ENCODE measurements around the gene AGL.

AGL gene

DNA sequence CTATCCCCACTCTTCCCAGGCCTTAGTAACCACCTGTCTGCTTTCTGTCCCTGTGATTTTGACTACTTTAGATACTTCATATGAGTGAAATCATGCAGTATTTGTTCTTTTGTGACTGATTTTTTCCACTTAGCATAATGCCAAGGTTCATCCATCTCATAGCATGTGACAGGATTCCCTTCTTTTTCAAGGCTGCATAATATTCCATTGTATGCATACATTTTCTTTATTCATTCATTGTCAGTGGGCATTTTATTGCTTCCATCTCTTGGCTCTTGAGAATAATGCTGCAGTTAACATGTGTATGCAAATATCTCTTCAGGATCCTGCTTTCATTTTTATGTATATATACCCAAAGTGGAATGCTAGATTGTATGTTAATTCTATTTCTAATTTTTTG, 56.4 kb downstream of the AGL start:
- Histone ChIP-seq H3K36me3 (replicated peaks) (no peaks in the 10 kb centered on the region), H3K27ac (no peak overlapping the region), H3K4me3 (ENCODE audit: low read depth, low read length) (no peak overlapping the region), H3K27me3 (replicated peaks) (no peaks in the 10 kb centered on the region)
- in situ Hi-C loops (cut with HindIII; ENCODE audit: low pct_ligation_motif_present, low sequenced_read_pairs), result no loop called here
- TF ChIP-seq CTCF (IDR thresholded peaks at IDR 0.05; ENCODE audit: low read depth, low read length, missing control alignments), result no peak
- DNase-seq, result no peak

DNA sequence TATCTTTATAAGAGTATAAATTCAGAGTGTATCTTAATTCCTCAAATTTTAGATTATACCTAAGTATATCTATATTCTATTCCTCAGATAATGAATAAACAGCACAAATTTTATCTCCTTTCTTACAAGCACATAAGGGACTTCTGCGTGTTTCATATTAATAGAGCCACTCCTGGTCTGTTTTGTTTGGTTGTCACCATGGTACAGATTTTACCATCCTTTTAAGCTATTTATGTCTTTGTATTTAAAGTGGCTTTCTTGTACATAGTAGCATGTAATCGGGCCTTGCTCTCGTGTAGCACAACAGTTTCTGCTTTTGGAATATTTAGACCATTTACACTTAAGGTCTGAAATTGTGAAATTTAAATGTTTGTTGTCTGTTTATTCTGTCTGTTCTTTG, 67.1 kb downstream of the AGL start:
- no peak overlapping the region for H3K4me3 ChIP-seq (ENCODE audit: low read depth, low read length)
- in situ Hi-C loops (cut with HindIII; ENCODE audit: low pct_ligation_motif_present, low sequenced_read_pairs), result no loop called here
- no peak for TF ChIP-seq CTCF (IDR thresholded peaks at IDR 0.05; ENCODE audit: low read depth, low read length, missing control alignments)
- no peaks in the 10 kb centered on the region for H3K36me3 ChIP-seq (replicated peaks)
- no peak for DNase-seq
- H3K27ac ChIP-seq, result no peak overlapping the region
- H3K27me3 ChIP-seq (replicated peaks), result no peaks in the 10 kb centered on the region

- Histone ChIP-seq H3K4me3 (ENCODE audit: low read depth, low read length) (no peak overlapping the region), H3K27ac (no peak overlapping the region), H3K36me3 (replicated peaks) (no peaks in the 10 kb centered on the region), H3K27me3 (replicated peaks) (no peaks in the 10 kb centered on the region)
- TF ChIP-seq CTCF (IDR thresholded peaks at IDR 0.05; ENCODE audit: low read depth, low read length, missing control alignments), result no peak
- DNase-seq, result no peak
- in situ Hi-C loops (cut with HindIII; ENCODE audit: low pct_ligation_motif_present, low sequenced_read_pairs), result no loop called here
Measured at GRCh38 chr1:99919220-99919619, 69.1 kb downstream of the AGL start.

DNA sequence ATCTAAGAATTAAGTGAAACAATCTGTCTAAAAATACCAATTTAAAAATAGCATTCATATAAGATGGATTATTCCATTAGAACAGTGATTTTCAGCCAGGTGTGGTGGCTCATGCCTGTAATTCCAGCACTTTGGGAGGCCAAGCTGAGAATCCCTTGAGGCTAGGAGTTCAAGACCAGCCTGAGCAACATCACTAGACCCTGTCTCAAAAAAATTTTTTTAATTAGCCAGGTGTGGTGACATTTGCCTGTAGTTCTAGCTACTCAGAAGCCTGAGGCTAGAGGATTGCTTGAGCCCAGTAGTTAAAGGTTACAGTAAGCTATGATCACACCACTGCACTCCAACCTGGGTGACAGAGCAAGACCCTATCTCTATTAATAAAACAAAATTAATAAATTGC, 84.6 kb downstream of the AGL start:
- DNase-seq, result no peak
- Histone ChIP-seq H3K27me3 (replicated peaks) (no peaks in the 10 kb centered on the region), H3K36me3 (replicated peaks) (no peaks in the 10 kb centered on the region), H3K27ac (no peak overlapping the region), H3K4me3 (ENCODE audit: low read depth, low read length) (no peak overlapping the region)
- TF ChIP-seq CTCF (IDR thresholded peaks at IDR 0.05; ENCODE audit: low read depth, low read length, missing control alignments), result no peak
- in situ Hi-C loops (cut with HindIII; ENCODE audit: low pct_ligation_motif_present, low sequenced_read_pairs), result no loop called here

DNA sequence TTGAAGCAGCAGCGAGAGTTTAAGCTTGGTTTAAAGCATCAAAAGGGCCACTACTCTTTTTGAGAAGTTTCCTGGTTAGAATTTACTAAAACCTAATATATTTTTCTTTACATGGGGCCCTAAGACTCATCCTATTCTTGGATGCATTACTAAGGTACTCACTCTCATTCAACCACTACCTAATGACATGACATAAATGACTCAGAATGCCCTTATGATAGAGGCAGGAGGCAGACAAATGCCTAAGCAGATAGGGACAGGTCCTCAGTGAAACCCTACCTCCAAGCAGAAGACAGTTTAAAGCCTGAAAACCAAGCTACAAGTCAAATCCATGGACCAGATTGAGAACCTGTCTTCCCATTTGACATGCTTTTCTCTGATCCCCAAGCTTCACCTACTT, 85.4 kb downstream of the AGL start:
- Histone ChIP-seq H3K4me3 (ENCODE audit: low read depth, low read length) (no peak overlapping the region), H3K27me3 (replicated peaks) (no peaks in the 10 kb centered on the region), H3K27ac (no peak overlapping the region), H3K36me3 (replicated peaks) (no peaks in the 10 kb centered on the region)
- no peak for TF ChIP-seq CTCF (IDR thresholded peaks at IDR 0.05; ENCODE audit: low read depth, low read length, missing control alignments)
- in situ Hi-C loops (cut with HindIII; ENCODE audit: low pct_ligation_motif_present, low sequenced_read_pairs), result no loop called here
- no peak for DNase-seq

DNA sequence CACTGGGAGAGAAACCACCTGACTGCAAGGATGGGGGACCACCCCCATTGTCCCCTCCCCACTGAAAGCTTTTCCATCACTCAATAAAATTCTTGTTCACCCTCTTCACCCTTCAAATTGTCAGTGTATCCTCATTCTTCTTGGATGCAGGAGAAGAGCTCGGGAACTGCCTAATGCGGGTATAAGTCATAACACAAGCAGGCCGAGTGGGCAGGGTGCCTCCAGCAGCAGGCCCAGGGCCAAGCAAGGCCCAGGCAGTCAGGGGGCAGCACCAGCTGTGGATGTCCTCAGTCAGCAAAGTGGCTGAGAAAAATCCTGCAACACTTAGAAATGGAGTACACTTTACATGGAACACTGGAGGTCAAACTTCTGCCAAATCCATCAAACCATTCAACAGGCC, 85.9 kb downstream of the AGL start:
- Histone ChIP-seq H3K27me3 (replicated peaks) (no peaks in the 10 kb centered on the region), H3K27ac (no peak overlapping the region), H3K4me3 (ENCODE audit: low read depth, low read length) (no peak overlapping the region), H3K36me3 (replicated peaks) (no peaks in the 10 kb centered on the region)
- DNase-seq, result no peak
- no peak for TF ChIP-seq CTCF (IDR thresholded peaks at IDR 0.05; ENCODE audit: low read depth, low read length, missing control alignments)
- in situ Hi-C loops (cut with HindIII; ENCODE audit: low pct_ligation_motif_present, low sequenced_read_pairs), result no loop called here

All from brain microvascular endothelial cell (primary cell).